ENCODE results near the gene TMEM179B.
A peak's percentile ranks its signal among the peaks of the same experiment; 100 is the strongest.

TMEM179B gene

DNA sequence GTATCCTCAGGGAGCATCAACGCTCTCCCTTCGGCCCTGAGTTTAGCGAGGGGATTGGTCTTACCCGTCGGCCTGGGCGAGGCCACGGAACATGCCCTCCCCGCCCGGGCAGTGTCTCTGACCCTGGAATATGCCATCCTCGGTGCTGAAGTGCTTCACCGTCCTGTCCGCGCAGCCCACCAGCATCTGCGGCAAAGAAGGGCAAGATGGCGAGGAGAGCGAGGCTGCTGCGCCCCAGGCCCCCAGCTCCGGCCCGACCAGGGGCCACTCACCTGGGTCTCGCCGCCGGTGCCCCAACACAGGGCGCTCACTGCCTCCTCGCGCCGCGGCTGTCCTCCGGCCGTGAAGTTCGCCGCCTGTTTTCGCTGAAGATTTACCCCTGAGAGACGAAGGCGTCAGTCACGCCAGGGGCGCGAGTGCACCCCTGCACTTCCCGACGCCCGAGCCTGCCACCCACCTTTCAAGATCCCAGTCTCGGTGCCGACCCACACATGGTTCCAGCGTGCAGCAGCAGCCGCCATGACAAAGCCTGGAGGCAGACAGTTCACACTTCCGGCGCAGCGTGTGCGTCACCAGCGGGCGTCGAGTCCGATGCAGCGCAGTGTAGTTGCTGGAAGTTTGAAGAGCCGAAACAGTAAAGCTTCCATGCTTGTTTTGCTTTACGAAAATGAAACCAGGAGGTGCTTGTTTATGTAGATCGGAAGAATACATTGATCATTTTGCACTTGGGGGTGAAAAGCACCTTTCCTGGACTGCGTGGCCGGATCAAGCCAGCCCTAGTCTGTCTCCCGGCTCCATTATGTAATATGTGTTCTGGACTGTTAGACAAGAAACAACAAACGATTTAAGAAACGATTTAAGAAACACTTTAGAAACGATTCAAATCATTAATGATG lies 52.1 kb downstream of the TMEM179B start, which contains the start of gene WDR74:
Gene WDR74 (minus strand): TSS at position 541 of the 896 bp plus-strand sequence. CDS start 20 bp downstream, at position 521.
- DNase-seq, result peak; percentile 96 to 97
